ENCODE results near the gene MICOS13. TPM values are rescaled to one million over a fixed set of nuclear protein-coding genes. Genes with fewer than 3 reads are reported as not detected.

MICOS13 gene
- total RNA-seq, 1 experiment from 2014 or later, result 93.5 TPM

GRCh38 chr19:5693195-5694166 lies 13.2 kb upstream of the MICOS13 start:
- POLR2A ChIA-PET, result interaction anchor here (0.6 kb wide), 1 partner anchor 109 kb away, joined by 6 read pairs; no protein-coding TSS in a partner anchor
- intact Hi-C loops (cut with micrococcal nuclease; ENCODE audit: unreplicated experiment), result loop anchor here (10.0 kb wide), 1 partner anchor 101 kb away; the partner anchor contains the start of gene DUS3L
- TSS peak; percentile 61 for BruUV-seq (replicated peaks)
- Histone ChIP-seq H3K4me1 (ENCODE audit: control insufficient read depth, insufficient read depth, low read length) (peaks cover 12% of the 10 kb centered on the region), H3K4me3 (ENCODE audit: low read depth in 2 of 2, low read length in 2 of 2) (no peak overlapping the region), H3K36me3 (ENCODE audit: control insufficient read depth, insufficient read depth, low read length) (peaks cover 7% of the 10 kb centered on the region; the same call in 1 of the 2 replicates), H3K9me3 (ENCODE audit: control insufficient read depth, insufficient read depth, low read depth, low read length) (no peaks in the 10 kb centered on the region), H3K27me3 (ENCODE audit: control insufficient read depth, insufficient read depth, low read length) (no peaks in the 10 kb centered on the region), H3K27ac (ENCODE audit: low read length) (peak overlapping the region; percentile 90; the same call in 1 of the 2 replicates)
- ATAC-seq, result peak; percentile 5; the same call in 1 of the 2 replicates
- in situ Hi-C loops (cut with HindIII; ENCODE audit: low pct_unique_long_range_greater_than_20kb, low sequenced_read_pairs), result no loop called here
- CTCF ChIA-PET, result no interaction called here
- TF ChIP-seq POLR2AphosphoS5 (IDR thresholded peaks at IDR 0.05; ENCODE audit: low read depth, low read length) (peak; percentile 60), TCF7L2 (IDR thresholded peaks at IDR 0.05; ENCODE audit: low read depth, low read length) (no peak), CTCF (IDR thresholded peaks at IDR 0.05) (no peak)
- DNase-seq (ENCODE audit: low read depth, low spot score), result no peak

GRCh38 chr19:5692723-5693194 lies 12.4 kb upstream of the MICOS13 start:
- Histone ChIP-seq H3K9me3 (ENCODE audit: control insufficient read depth, insufficient read depth, low read depth, low read length) (no peaks in the 10 kb centered on the region), H3K27ac (ENCODE audit: low read length) (peak overlapping the region; percentile 90), H3K4me1 (ENCODE audit: control insufficient read depth, insufficient read depth, low read length) (peaks cover 12% of the 10 kb centered on the region), H3K36me3 (ENCODE audit: control insufficient read depth, insufficient read depth, low read length) (peaks cover 7% of the 10 kb centered on the region; the same call in 1 of the 2 replicates), H3K27me3 (ENCODE audit: control insufficient read depth, insufficient read depth, low read length) (no peaks in the 10 kb centered on the region), H3K4me3 (ENCODE audit: low read depth in 2 of 2, low read length in 2 of 2) (peak overlapping the region in 1 of 2 experiments; percentile 82; a peak in 1 of 4 replicates)
- no TSS peak for BruUV-seq (replicated peaks)
- TF ChIP-seq SIN3A (IDR thresholded peaks at IDR 0.05; ENCODE audit: borderline replicate concordance, insufficient read depth, low read depth, low read length), result no peak
- TF ChIP-seq, protein P1, sequence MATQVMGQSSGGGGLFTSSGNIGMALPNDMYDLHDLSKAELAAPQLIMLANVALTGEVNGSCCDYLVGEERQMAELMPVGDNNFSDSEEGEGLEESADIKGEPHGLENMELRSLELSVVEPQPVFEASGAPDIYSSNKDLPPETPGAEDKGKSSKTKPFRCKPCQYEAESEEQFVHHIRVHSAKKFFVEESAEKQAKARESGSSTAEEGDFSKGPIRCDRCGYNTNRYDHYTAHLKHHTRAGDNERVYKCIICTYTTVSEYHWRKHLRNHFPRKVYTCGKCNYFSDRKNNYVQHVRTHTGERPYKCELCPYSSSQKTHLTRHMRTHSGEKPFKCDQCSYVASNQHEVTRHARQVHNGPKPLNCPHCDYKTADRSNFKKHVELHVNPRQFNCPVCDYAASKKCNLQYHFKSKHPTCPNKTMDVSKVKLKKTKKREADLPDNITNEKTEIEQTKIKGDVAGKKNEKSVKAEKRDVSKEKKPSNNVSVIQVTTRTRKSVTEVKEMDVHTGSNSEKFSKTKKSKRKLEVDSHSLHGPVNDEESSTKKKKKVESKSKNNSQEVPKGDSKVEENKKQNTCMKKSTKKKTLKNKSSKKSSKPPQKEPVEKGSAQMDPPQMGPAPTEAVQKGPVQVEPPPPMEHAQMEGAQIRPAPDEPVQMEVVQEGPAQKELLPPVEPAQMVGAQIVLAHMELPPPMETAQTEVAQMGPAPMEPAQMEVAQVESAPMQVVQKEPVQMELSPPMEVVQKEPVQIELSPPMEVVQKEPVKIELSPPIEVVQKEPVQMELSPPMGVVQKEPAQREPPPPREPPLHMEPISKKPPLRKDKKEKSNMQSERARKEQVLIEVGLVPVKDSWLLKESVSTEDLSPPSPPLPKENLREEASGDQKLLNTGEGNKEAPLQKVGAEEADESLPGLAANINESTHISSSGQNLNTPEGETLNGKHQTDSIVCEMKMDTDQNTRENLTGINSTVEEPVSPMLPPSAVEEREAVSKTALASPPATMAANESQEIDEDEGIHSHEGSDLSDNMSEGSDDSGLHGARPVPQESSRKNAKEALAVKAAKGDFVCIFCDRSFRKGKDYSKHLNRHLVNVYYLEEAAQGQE (IDR thresholded peaks at IDR 0.05; ENCODE audit: insufficient read depth in 1 of 2, low read depth in 2 of 2, low read length in 1 of 2), result no peak
- TF ChIP-seq TCF7L2 (IDR thresholded peaks at IDR 0.05; ENCODE audit: low read depth, low read length), result no peak
- TF ChIP-seq POLR2AphosphoS5 (IDR thresholded peaks at IDR 0.05; ENCODE audit: low read depth, low read length), result no peak
- no peak for TF ChIP-seq CTCF (IDR thresholded peaks at IDR 0.05)
- in situ Hi-C loops (cut with HindIII; ENCODE audit: low pct_unique_long_range_greater_than_20kb, low sequenced_read_pairs) (no loop called here), intact Hi-C loops (cut with micrococcal nuclease; ENCODE audit: unreplicated experiment) (loop anchor here (10.0 kb wide), 1 partner anchor 102 kb away; the partner anchor contains the start of gene DUS3L)
- ATAC-seq (peak; percentile 0; the same call in 1 of the 2 replicates), DNase-seq (ENCODE audit: low read depth, low spot score) (no peak)
- CTCF ChIA-PET, result no interaction called here
- POLR2A ChIA-PET, result interaction anchor here (0.6 kb wide), 1 partner anchor 109 kb away, joined by 6 read pairs; no protein-coding TSS in a partner anchor
